Stimulated activated CD4-positive, alpha-beta T cell treated with anti-CD3 and anti-CD28 coated beads, Interleukin-1b, Interleukin-23, amount 100 ng/mL, for 1 hour (primary cell): Measurements from ENCODE around the gene ZCCHC7.
"Not testable (repeated sequence)": the region's sequence is repeated elsewhere in the genome, so short reads cannot be mapped to it uniquely, and the experiment has no call there.

Source experiments
- DNase-seq, 2 donors: peaks; one replicate each; pipeline ENCODE4 v3.0.0-alpha.2; 2020; ENCODE audit warnings: low read depth in 2 of 2

ZCCHC7 gene

GRCh38 chr9:37293664-37294524, 173.5 kb downstream of the ZCCHC7 start:
- DNase-seq: no peak

- DNase-seq: no peak
Observed at GRCh38 chr9:37295178-37295577, 174.8 kb downstream of the ZCCHC7 start.

- DNase-seq: no peak
Observed at GRCh38 chr9:37295796-37296195, 175.4 kb downstream of the ZCCHC7 start.

GRCh38 chr9:37297592-37297991, 177.2 kb downstream of the ZCCHC7 start:
- no peak for DNase-seq

- DNase-seq: no peak
Observed at GRCh38 chr9:37300620-37301019, 180.2 kb downstream of the ZCCHC7 start.

- DNase-seq: no peak
Observed at GRCh38 chr9:37301042-37301853, 180.9 kb downstream of the ZCCHC7 start.

- no peak for DNase-seq
Observed at GRCh38 chr9:37301854-37302172, 181.4 kb downstream of the ZCCHC7 start.

- no peak for DNase-seq
Observed at GRCh38 chr9:37302277-37302676, 181.9 kb downstream of the ZCCHC7 start.

- DNase-seq: not testable (repeated sequence)
Observed at GRCh38 chr9:37303272-37303671, 182.9 kb downstream of the ZCCHC7 start.

- DNase-seq: no peak
Observed at GRCh38 chr9:37309136-37309535, 188.8 kb downstream of the ZCCHC7 start.

- no peak for DNase-seq
Observed at GRCh38 chr9:37311938-37312708, 191.7 kb downstream of the ZCCHC7 start.

- no peak for DNase-seq
Observed at GRCh38 chr9:37324261-37324683, 203.9 kb downstream of the ZCCHC7 start.

GRCh38 chr9:37324691-37325490, 204.5 kb downstream of the ZCCHC7 start:
- DNase-seq: no peak

GRCh38 chr9:37325778-37326177, 205.4 kb downstream of the ZCCHC7 start:
- no peak for DNase-seq

- no peak for DNase-seq
Observed at GRCh38 chr9:37327553-37327952, 207.2 kb downstream of the ZCCHC7 start.

GRCh38 chr9:37328556-37329227, 208.3 kb downstream of the ZCCHC7 start:
- no peak for DNase-seq

GRCh38 chr9:37329576-37329975, 209.2 kb downstream of the ZCCHC7 start:
- DNase-seq: no peak

GRCh38 chr9:37331871-37332270, 211.5 kb downstream of the ZCCHC7 start:
- no peak for DNase-seq

GRCh38 chr9:37332578-37332977, 212.2 kb downstream of the ZCCHC7 start:
- DNase-seq: no peak

- no peak for DNase-seq
Observed at GRCh38 chr9:37333288-37333687, 212.9 kb downstream of the ZCCHC7 start.

GRCh38 chr9:37335238-37335637, 214.9 kb downstream of the ZCCHC7 start:
- DNase-seq: no peak
